GM21717 (cell line): Measurements from ENCODE around the gene PAPSS2.
"Not testable (repeated sequence)": the region's sequence is repeated elsewhere in the genome, so short reads cannot be mapped to it uniquely, and the experiment has no call there.

Experiments used
- ATAC-seq: cut with Tn5 transposase; IDR thresholded peaks from one replicate; pipeline ENCODE4 v1.9.1; 2021; ENCODE audit warnings: mild to moderate bottlenecking, moderate library complexity; ENCODE audit not compliant: unreplicated experiment

PAPSS2 gene

GRCh38 chr10:87659571-87660483, at the start of gene PAPSS2:
PAPSS2 (plus strand) TSS chr10:87659878; CDS start chr10:87659982, 104 bp downstream.
- no peak for ATAC-seq

DNA sequence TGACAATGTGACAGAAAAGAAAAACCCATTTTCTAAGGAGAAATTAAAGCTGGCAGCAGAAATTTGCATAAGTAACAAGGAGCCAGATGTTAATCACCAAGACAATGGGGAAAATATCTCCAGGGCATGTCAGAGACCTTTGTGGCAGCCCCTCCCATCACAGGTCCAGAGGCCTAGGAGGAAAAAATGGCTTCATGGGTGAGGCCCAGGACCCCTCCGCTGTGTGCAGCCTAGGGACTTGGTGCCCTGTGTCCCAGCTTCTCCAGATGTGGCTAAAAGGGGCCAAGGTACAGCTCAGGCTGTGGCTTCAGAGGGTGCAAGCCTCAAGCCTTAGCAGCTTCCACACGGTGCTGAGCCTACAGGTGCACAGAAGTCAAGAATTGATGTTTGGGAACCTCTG, 48.3 kb upstream of the PAPSS2 start:
- ATAC-seq, result not testable (repeated sequence)

DNA sequence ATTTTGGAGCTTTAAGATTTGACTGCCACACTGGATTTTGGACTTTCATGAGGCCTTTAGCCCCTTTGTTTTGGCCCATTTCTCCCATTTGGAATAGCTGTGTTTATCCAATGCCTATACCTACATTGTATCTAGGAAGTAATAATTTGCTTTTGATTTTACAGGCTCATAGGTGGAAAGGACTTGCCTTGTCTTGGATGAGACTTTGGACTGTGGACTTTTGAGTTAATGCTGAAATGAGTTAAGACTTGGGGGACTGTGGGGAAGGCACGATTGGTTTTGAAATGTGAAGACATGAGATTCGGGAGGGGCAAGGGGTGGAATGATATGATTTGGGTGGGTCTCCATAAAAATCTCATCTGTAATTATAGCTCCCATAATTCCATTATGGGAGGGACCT, 47.6 kb upstream of the PAPSS2 start:
- ATAC-seq, result no peak

GRCh38 chr10:87613751-87614150, 45.9 kb upstream of the PAPSS2 start:
- ATAC-seq, result no peak

DNA sequence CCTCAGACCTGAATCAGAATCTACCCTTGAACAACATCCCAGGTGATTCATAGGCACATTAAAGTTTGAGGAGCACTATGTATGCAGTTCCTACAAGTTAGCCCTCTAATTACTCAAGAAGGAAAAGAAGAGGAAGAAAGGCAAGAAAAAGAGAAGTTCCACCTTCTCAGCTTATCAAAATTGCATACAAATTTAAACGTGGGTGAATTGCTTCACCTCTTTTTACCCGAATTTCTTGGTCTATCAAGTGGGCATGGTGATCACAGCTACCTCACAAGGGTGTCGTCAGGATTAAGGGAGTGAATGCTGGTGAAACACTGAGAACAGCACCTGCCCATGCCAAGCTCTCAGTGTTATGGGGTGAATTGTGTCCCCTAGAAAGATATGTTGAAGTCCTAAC, 43.8 kb upstream of the PAPSS2 start:
- ATAC-seq, result no peak

- ATAC-seq, result no peak
Observed at GRCh38 chr10:87617503-87617902, 42.2 kb upstream of the PAPSS2 start.

GRCh38 chr10:87618566-87619423, 40.9 kb upstream of the PAPSS2 start:
- no peak for ATAC-seq

GRCh38 chr10:87619705-87620104, 40.0 kb upstream of the PAPSS2 start:
- no peak for ATAC-seq

GRCh38 chr10:87621440-87621839, 38.2 kb upstream of the PAPSS2 start:
- not testable (repeated sequence) for ATAC-seq

- peak; percentile 78 for ATAC-seq
Observed at GRCh38 chr10:87622314-87623004, 37.2 kb upstream of the PAPSS2 start.

DNA sequence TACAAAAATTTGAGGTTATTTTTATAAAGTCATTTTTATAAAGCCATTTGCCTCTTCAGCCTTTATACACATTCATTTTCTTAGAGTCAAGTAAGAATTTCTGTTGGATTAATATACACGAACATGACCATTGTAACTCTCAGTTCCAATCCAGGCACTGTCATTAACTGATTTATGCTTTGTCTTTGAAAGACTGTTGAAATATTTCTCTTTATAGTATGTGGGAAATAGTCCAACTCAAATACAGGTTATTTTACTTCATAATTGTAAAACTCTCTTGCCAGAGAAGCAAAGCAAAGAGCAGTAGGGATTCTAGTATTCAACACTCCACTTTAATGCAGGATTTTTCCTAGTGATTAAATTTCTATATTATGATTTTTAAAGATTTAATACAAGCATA, 36.5 kb upstream of the PAPSS2 start:
- ATAC-seq, result no peak

DNA sequence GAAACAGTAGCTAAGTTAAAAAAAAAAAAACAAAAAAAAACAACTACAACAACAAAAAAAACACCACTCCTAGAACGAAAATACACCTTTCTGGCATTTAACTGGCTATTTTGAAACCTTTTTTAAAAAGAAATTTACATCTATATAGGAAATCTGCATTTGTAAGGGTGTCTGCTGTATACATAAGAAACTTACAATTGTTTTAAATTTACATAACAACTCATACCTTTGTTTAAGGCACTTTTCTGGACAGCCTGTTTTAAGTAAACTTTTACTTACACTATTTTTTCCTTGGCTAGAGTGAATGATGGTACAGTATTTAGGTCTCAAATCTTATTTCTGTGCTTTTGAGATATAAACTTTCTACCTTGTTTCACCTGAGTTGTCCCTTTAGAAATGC, 34.0 kb upstream of the PAPSS2 start:
- no peak for ATAC-seq

- no peak for ATAC-seq
Observed at GRCh38 chr10:87626422-87626892, 33.2 kb upstream of the PAPSS2 start.

GRCh38 chr10:87630171-87630570, 29.5 kb upstream of the PAPSS2 start:
- no peak for ATAC-seq

DNA sequence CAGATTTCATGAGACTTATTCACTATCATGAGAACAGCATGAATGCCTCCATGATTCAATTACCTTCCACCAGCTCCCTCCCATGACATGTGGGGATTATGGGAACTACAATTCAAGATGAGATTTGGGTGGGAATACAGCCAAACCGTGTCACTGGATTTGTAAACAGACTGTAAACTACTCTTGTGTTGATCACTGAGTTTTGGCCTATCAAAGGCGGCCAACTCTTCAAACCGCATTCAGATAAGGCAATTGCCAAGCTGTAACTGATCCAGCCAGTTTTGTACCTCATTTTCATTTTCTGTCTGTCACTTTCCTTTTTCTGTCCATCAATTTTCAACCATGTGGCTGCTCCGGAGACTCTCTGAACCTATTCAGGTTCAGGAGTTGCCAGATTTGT, 27.2 kb upstream of the PAPSS2 start:
- no peak for ATAC-seq

DNA sequence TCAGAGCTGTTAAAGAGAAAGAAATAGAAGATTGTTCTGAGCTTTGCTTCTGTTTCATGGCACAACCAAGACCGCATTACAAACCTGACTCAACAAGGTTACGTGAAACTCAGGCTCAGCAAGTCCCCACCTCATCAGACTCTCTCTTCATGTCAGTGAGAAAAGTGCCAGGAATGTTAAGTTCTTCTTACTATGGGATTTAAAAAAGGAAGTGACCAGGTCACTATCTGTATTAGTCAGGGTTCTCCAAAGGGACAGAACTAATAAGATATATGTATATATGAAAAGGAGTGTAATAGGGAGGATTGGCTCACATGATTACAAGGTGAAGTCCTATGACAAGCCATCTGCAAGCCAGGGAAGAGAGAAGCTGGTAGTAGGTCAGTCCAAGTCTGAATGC, 25.4 kb upstream of the PAPSS2 start:
- ATAC-seq, result no peak

- no peak for ATAC-seq
Observed at GRCh38 chr10:87635498-87636312, 24.0 kb upstream of the PAPSS2 start.

DNA sequence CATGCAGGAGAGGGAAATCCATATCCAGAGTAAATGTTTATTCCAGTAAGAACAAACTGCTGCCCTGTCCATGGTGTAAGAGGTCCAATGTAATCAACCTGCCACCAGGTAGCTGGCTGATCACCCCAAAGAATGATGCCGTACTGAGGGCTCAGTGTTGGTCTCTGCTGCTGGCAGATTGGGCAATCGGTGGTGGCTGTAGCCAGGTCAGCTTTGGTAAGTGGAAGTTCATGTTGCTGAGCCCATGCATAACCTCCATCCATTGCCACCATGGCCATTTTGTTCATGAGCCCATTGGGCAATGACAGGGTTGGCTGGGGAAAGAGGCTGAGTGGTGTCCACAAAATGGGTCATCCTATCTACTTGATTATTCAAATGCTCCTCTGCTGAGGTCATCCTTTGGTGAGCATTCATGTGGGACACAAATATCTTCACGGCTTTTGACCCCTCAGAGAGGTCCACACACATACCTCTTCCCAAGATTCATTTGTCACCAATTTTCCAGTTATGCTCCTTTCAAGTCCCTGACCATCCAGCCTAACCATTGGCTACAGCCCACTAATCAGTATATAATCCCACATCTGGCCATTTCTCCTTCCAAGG, 23.3 kb upstream of the PAPSS2 start:
- no peak for ATAC-seq

DNA sequence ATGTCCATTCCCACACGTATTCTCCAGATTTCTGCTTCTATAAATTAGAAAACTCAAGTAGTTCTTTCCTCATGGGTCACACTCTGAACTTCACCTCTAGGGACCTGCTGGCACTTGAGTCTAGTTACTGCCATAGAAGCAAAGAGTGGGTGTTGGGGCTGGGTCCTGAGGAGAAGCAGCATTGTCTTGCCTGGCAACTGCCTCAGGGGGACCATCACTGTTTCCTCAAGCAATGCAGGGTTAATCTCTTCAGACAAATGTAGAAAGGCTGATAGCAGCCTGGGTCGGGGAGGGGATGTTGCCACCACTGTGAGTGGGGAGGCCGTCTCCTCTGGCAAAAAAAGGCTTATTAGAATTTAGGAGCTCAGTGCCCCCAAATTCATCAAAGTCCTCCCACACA, 20.2 kb upstream of the PAPSS2 start:
- ATAC-seq, result no peak

GRCh38 chr10:87640043-87640442, 19.6 kb upstream of the PAPSS2 start:
- ATAC-seq, result no peak
